GM19463 (cell line): ENCODE data around the gene AAMDC.
A peak's percentile ranks its signal among the peaks of the same experiment; 100 is the strongest.

Experiments used
- ATAC-seq: cut with Tn5 transposase; IDR thresholded peaks from one replicate; pipeline ENCODE4 v1.9.1; 2021; ENCODE audit warnings: mild to moderate bottlenecking, moderate library complexity; ENCODE audit not compliant: unreplicated experiment

Gene AAMDC

DNA sequence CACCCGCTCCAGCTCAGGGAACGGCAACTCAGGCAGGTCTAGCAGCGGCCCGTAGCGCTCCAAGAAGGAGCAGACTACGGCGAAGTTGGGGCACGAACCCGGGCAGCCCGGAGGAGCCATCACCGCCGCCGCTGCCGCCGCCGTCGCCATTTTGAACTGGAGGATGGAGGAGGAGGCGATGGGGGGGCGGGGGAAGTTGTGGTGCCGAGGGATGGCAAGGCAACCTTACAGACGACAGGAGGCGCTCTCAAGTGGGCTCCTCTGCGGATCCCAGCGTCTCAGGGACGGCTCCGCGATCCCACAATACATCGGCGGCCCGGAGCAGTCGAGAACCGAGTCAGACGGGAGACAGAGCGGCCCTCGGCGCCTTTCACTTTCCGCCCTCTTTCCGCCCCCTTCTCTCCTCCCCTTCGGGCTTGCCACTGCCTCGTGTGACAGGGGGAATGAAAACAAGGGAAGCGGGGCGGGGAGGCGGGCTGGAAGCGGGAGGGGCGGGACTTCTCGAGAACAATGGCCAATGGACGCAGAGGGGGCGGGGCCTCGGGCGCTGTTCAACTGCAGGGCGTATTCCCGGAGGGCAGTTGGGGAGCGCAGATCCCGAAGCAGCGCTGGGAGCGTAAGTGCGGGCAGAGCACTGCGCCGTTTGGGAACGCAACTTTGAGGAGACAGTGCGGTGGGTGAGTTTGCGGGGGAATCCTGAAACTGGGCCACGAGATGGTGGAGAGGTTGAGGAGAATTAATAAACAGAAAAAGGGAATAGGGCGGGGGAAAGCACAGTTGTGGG lies at the start of gene AAMDC, which contains the start of gene RSF1:
TSS of gene AAMDC (plus strand) at position 580 of the 784 bp plus-strand sequence. CDS start 21,353 bp downstream, outside the sequence.
TSS of gene RSF1 (minus strand) at position 158 of the 784 bp plus-strand sequence. CDS start at position 150, 8 bp downstream.
- ATAC-seq = peak; percentile 80

DNA sequence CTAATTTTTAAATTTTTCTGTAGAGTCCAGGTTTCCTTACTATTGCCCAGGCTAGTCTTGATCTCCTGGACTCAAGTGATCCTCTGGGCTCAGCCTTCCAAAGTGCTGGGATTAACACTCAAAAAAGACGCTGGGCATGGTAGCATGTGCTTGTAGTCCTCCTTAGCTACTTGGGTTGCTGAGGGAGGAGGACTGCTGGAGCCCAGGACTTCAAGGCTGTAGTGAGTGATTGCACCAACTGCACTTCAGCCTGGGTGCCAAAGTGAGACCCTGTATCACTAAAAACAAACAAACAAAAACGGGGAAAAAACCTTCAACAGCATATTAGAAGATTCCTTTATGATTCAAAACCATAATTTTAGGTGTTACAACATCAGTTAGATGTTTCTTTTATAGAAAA lies 45.0 kb upstream of the AAMDC start:
- no peak for ATAC-seq

DNA sequence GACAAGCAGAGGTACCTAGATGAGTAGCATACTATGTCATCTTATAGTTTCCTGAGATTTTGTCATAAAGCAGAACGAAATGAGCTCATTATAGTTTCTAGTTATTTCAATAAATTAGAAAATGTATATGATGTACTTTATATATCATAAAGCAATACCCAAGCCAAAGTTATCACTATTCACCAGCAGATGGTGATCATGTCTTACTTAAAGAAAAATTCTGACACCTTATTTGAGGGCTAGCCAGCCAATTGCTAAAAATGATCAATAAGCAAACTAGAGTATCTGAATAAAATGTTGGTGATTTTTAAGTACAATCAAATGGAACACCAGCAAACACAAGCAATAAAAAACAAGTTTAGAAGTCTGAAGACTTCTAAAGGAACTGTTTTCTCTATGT lies 44.5 kb upstream of the AAMDC start:
- no peak for ATAC-seq

DNA sequence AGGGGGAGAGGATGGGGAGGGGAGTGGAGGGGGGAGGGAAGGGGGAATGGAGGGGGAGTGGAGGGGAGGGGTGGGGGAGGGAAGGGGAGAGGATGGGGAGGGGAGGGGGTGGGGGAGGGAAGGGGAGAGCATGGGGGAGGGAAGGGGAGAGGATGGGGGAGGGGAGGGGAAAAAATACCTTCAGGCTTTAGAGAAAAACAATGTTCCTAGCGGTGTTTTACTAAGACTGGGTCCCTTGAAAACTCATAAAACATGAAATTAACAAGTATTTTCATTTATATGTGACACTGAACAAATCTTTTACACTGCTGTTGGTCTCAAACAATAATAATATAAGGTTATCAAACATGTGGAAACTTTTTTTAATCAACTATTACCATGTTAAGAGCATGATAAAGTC lies 42.8 kb upstream of the AAMDC start:
- ATAC-seq = no peak

DNA sequence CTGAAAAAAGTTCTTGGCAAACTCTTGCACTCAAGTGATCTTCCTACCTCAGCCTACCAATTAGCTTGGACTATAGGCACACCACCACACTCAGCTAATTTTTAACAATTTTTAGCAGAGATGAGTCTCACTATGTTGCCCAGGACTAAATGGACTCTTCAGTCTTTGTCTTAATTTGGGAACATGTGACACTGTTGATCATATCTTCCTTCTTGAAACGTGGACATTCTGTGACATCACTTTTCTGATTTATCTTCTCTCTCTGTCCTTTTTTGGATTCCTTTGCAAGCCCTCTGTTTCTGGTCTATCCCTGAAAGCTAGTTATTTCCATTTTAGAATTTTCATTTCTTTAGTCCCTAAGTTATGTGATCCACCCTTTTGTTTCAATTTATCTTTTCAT lies 42.4 kb upstream of the AAMDC start:
- no peak for ATAC-seq

DNA sequence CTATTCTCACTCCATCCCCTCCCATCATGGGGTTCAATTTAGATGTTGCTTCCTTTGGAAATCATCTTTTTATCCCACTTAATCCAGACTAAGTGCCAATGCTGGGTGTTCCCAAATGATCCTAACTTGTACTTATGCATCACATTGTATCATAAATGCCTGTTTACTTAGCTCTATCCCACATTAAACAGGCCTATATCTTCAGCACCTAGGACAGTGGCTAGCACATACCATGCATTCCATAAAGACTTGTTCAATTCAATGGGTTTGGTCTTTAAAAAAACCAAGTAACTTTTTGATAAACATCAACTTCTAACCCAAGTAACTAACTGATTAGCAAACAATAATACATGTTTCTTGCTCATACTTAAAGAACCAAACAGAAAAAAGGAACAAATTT lies 41.0 kb upstream of the AAMDC start:
- ATAC-seq = no peak

DNA sequence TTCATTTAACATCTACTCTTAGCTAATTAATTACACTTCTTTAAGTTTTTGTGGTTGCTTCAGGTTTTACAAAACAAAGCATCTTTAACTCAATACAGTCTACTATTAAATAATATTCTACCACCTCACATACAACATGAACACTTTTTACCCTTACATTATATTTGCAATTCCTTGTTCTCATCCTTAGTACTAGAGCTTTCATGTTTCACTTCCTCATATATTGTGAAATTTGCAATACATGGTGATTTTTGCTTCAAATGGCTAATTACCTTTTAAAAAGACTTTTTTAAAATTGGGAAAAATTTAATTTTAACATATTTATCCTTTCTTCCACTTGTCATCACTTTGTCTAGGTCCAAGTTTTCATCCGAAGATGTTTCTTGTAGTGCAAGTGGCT lies 37.9 kb upstream of the AAMDC start:
- ATAC-seq = no peak

DNA sequence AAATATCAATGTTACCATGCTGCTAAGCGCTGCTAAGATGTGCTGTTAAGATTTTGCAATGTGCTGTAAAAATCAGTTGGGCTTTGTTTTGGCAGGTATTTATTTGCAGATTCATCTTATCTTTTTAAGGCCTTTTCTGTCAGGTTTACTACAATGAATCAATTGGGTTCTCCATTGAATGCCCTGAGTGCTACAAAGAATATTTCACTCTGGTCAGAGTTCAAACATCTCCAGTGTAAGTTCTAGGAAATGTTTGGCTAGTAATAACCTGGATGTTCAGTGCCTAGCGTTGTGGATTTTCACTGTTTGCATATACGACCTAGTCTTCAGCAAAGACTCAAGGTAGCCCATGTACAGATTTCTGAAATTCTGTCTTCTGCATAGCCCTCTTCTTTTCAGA lies 36.4 kb upstream of the AAMDC start:
- ATAC-seq = no peak

DNA sequence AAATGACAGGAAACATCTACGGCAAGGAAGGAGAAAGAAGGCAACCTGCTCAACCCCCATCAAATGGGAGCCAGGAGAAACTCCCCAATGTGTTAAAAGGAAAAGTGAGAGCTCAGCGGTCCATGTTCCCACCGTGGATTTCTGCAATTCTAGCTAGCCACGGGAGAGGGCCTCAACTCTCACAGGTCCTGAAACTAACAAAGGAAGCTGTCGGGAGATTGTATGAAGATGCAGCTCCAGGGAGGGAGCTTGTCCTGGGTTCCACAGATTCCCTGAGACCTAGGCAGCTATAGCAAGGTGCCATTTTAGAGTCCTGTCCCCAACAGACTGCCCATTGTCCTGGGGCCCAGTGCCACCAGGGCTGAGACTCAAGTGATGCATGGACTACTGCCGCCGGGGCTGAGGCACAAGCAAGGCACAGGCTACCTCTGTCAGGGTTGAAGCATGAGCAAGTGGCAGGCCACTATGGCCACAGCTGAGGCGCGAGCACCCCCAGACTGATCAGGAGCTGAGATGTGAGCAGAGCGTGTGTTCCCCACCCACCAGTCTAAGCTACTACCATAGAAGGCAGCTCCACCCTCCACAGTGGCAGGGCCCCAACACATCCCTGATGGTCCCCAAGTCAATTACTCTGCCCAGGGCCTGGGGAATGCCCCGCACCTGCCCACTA lies 31.7 kb upstream of the AAMDC start:
- no peak for ATAC-seq

DNA sequence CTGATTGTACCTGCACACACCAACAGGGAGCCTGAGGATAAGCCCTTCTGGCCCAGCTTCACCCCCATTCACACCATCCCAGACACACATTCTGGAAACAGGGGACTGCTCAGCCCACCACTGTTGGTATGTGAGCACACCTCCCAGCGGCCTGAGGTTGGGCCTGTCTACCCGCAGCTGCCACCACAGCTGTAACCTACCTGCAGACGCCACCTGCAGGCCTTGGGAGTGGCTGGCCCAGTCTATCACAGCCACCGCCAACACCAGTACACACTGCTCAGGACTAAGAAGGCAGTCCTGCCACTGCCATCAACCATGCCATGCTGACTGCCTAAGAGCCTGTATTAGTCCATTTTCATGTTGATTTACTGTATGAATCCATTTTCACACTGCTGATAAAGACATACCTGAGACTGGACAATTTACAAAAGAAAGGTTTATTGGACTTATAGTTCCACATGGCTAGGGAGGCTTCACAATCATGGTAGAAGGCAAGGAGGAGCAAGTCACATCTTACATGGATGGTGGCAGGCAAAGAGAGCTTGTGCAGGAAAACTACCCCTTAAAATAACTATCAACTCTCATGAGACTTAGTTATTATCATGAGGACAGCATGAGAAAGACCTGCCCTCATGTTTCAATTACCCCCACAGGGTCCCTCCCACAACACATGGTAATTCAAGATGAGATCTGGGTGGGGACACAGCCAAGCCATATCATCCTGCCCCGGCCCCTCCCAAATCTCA lies 31.0 kb upstream of the AAMDC start:
- ATAC-seq = no peak

DNA sequence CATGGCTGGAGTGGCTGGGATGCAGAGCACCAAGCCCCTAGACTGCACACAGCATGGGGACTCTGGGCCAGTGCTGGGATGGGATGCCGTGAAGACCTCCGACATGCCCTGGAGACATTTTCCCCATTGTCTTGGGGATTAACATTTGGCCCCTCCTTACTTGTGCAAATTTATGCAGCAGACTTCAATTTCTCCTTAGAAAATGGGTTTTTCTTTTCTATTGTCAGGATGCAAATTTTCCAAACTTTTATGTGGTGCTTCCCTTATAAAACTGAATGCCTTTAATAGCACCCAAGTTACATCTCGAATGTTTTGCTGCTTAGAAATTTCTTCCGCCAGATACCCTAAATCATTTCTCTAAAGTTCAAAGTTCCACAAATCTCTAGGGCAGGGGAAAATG lies 29.6 kb upstream of the AAMDC start:
- no peak for ATAC-seq

DNA sequence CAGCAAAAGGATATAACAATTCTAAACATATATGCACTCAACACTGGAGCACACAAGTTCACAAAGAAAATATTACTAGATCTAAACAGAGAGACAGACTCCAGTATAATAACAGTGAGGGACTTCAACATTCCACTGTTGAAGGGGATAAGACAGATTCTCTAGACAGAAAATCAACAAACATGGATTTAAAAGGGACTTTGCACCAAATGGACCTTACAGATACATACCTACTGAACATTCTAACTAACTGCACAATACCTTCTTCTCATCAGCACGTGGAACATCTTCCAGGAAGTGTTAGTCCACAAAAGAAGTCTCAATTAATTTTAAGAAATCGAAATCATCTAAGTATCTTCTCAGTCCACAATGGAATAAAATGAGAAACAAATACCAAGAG lies 27.0 kb upstream of the AAMDC start:
- no peak for ATAC-seq

DNA sequence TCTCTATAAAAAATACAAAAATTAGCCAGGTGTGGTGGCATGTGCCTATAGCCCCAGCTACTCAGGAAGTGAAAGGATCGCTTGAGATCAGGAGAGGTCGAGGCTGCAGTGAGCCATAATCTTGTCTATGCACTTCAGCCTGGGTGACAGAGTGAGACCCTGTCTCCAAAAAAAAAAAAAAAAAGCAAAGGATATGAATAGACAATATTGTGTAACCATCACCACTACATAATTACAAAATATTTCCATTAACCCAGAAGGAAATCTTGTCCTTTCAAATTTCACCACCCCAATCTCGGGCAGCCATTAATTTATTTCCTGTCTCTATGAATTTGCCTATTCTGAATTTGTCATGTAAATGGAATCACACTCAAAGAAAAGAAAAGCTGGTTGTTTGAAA lies 21.6 kb upstream of the AAMDC start:
- ATAC-seq = no peak

DNA sequence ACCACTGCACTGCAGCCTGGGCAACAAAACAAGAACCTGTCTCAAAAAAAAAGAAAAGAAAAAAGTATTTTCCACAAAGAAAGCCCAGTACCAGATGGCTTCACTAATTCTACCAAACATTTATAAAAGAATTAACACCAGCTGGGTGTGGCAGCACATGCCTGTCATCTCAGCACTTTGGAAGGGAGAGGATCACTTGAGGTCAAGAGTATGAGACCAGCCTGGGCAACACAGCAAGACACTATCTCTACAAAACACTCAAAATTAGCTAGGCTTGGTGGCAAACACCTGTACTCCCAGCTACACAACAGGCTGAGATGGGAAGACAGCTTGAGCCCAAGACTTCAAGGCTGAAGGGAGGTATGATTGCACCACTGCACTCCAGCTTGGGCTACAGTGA lies 20.5 kb upstream of the AAMDC start:
- ATAC-seq = no peak

DNA sequence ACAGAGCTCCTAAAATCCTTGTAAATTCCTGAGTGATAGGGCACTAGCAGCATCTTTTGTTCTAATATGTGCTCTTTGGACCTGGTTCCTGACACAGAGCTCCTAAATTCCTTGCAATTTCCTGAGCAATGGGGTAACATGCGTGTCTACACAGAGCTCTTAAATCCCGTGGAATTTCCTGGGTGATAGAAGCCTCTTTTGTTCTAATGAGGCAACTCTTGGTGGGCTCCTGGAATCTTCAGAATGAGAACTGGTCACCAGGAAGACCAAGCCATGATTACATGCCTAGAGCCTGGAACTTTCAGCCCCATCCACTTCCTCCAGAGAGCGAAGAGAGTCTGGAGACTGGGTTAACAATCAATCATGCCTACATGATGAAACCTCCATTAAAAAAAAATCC lies 19.5 kb upstream of the AAMDC start:
- no peak for ATAC-seq

DNA sequence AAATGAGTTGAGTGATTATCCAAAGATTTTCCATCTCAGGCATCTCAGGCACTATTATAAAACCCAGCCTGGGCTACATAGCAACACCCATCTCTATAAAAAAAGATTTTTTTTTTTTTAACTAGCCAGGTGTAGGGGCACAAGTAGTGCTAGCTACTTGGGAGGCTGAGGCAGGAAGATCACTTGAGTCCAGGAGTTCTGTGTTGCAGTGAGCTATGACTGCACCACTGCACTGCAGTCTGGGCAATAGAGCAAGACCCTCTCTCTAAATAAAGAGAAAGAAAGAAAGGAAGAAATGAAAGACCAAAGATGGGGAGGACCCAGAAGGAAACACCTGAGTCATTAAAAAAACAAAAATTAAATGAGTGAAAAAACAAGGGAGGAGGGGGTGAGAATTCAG lies 14.5 kb upstream of the AAMDC start:
- no peak for ATAC-seq

DNA sequence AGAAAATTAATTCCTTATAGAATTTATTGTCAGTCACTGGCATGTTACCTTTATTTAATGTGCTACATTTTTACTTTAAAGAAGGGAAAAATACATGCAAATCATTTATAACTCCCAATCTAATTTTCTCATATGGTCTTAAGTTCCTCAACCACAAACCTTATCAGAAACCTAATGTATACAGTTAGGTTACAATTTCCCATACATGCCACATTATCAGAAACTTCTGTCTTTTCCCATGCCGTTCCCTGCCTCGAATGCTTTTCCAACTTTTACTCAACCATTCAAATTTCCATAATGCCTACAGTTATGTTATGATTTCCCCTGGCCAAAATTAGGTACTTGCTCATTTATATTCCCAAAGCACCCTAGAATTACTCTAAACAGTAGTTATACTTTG lies 14.0 kb upstream of the AAMDC start:
- no peak for ATAC-seq

DNA sequence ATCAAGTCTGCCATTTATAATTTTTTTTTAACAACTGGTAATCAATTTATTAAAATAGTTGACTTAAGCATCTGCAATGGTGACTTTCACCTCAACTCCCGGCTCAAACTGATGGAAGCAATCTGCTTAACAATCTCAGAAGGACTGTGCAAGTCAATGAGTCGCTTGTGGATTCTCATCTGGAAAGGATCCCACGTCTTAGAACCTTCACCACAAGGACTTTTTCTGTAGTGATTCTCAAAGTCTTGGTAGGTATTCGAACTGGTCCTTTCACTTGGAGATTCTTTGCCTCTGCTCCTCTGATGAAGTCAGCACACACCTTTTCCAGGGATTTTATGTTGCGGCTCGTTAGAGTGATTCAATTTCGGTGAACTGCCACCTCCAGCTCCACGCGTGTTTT lies 7.7 kb upstream of the AAMDC start:
- ATAC-seq = no peak

DNA sequence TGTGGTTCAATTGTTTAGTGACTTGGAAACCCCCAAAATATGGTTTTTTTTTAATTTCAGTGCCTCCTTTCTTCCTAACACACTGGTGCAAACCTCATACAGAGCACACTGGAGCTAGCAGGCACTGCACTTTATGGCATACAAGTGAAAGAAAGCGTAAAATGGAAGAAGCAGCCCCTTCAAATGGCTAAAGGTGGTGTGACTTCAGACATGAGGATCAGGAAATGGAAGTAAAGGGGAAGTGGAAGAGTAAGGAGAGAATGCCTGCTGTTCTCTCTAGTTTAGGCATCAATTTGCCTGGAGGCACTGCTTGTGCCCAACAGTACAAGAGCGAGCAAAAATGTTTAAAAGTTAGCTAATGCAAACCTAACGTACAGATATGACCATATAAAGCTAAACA lies 6.1 kb upstream of the AAMDC start:
- ATAC-seq = no peak

DNA sequence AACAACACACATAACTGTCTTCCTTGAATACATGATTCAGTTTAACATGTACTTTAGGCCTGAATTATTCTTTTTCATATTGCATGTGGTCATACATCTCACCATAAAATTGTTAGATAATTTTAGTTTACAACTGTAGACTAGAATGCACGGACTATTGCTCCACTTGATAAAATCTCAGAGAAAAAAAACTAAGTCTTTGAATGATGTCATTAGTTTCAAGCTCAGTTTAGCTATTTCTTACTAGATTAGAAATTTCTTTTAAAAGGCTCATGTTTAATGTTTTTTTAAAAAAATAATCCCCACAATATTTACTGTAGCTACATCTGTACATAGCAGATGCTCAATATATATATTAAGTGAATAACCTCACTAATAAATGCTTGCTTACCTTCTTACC lies 5.5 kb upstream of the AAMDC start:
- ATAC-seq = no peak

DNA sequence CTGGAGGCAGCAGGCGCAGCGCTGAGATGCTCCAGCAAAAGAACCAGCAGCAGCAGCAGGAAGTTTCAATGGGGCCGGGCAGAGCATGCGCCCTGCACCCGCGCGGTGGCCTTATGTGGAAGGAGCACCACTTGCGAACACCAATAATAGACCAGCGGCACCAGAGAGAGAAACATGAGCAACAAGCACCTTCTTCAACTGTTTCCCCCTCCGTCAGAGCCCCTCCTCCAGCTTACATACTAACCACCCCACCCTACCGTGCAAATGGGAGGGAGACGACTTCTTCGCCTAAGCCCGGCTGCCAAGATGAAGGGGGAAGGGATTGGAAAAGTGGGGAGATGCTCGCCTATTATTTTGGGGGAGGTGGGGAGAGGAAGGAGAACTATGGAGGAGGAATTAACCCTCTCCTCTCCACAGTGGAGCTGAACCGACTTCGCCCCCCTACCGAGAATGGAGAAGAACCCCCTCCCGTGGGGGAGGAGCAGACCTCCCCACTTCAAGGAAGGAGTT lies 1.5 kb upstream of the AAMDC start:
- ATAC-seq = peak; percentile 46
